ENCODE results near the gene C2CD4C. TPM values are rescaled to one million over a fixed set of nuclear protein-coding genes. Genes with fewer than 3 reads are reported as not detected.
"Not testable (repeated sequence)": the region's sequence is repeated elsewhere in the genome, so short reads cannot be mapped to it uniquely, and the experiment has no call there.

C2CD4C gene
- total RNA-seq, 1 donor from 2014 or later: 1.3 TPM

DNA sequence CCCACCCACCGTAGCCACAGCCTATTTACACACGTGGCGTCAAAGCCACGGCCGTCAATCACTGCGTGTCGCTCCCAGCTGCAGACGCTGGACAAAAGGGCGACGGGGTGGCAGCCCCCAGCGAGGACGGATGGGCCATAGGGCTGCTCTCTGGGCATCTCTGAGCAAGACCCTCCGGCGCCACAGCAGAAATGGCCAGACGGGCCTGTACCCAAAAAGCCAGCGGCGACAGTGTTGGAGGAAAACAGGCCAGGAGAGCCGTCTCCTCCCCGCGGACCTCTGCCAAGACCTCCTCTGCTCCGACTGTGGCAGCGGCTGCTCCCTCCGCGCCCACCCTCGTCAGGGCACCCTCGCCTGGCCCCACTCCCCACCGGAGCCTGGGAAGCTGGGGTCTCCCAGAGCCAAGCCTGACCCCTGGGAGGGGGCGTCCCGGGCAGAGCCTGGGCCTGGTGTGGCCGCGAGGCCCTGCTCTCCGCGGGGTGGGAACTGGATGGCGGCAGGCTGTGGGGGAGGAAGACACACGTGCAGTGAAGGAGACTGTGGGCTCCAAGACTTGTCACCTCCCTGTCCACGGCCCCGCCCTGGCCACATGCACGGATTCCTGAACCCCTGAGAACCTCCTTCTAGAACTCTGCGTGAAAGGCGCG lies 2.7 kb downstream of the C2CD4C start:
- no peak for DNase-seq
- intact Hi-C loops (cut with micrococcal nuclease): no loop called here
- no peak for ATAC-seq

DNA sequence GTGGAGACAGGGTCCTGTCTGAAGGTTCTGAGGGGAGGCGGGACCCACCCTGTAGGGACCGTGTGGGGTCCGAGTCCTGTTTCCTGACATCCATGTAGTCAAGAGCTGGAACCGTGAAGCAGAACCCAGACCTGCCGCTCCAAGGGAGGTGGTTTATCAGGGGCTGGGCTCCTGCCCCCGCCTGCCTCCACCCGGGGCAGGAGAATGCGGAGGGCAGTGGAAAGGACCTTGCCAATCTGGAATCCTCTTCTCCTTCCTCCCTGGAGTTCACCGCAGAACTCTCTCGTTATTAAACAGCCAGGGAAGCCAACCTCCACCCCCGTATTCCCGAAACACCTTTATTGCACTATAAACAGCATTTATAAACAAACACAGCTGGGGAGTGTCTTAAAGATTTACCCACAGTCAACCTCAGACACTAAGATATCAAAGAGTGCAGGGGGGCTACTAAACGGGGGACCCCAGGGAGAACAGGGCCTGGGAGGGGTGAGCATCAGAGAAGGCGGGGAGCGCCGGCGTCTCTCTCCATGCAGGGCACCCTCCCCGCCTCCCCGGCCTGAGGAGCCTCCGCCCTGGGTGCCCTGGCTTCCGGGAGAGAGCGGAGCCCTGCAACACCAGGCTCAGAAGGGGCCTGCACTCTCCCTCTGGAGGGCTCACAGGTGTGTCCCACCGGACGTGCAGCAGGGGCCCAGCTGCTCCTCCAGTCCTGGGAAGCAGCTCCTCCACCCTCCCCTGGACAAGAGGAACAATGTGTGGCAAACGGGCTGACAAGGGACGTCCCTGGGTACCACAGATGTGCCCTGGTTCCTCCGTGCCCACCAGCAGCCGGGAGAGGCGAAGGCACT lies 3.6 kb downstream of the C2CD4C start:
- intact Hi-C loops (cut with micrococcal nuclease): no loop called here
- ATAC-seq (no peak), DNase-seq (no peak)

DNA sequence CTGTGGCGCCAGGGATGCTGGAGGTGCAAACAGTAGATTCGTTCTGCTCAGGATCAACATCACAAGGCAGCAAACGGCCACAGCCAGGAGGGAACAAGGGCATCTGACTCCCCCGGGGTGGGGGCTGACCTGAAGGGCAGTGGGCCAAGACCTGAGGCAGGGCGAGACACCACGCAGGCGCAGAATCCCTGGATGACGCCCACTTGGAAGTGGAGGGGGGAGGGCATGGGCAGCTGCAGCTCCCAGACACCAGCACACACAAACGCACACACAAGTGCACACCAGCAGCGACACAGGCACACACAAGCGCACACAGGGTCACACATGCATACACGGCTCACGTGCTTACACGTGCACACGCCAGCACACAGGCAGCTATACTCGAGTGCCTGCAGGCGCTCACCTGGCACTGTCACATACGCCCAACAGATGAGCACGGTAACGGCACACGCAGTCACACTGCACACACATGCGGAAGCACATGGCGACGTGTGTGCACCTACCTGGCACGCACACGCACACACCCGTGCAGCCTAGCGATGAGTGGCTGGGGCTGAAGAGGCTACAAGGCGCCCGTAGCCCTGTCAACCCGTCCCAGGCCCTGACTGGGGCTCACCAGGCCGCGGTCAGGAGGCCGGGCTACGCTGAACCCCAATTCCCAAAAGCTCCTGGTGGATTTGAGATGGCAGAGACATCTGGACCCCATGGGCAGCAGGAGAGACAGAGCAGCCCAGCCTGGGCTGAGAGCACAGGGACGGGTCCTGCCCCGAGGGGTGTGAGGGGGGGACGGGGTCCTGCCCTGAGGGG lies 5.5 kb downstream of the C2CD4C start:
- ATAC-seq (no peak), DNase-seq (peak; percentile 15)

DNA sequence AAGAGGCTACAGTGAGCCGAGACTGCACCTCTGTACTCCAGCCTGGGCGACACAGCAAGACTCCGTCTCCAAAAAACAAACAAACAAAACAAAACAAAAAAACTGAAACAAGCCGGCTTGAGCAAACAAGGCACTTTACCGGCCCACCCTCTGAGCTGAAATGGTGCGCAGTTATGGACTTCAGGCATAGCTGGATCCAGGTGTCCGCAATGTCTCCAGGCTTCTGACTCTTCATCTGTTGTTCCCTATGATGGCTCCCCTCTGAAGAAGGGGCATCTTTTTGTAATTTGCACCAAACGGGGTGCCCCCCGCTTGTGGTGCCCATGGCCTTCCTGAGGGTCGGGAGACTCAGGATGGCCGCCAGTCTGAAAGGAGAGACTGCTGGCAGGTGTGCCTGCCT lies 6.2 kb downstream of the C2CD4C start:
- intact Hi-C loops (cut with micrococcal nuclease): no loop called here
- DNase-seq: peak; percentile 11
- no peak for ATAC-seq

More for the DNA sequence above, 5.5 kb downstream of the C2CD4C start:
- intact Hi-C loops (cut with micrococcal nuclease): no loop called here

DNA sequence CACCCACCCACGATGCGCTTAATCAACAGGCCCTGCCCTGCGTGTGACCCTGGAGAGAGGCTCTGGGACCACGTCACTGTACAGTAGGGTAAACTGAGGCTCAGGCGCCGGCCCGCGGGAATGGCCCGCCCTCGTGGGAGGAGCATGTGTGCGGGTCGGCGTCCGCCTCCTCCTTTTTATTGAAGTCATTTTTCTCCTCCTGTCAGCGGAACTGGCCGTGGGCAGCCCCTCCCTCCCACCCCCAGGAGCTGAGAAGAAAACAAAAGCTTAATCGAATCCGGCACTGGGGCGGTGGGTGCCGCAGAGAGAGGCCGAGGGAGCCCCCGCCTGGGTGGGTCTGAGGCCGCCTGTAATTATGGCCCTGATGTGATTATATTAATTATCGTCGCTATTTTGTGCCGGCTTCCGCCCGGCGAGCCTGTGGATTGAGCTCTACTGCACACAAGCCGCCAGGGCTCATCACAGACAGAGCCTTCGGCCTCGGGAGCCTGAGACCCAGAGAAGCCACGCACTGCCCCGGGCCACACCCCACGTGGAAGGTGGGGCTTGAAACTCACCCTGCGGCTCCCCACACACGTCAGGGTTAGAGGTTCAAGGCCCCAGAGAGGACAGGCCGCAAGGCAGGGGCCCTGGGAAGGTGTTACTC lies 7.0 kb downstream of the C2CD4C start:
- ATAC-seq: no peak
- DNase-seq: peak; percentile 14
- intact Hi-C loops (cut with micrococcal nuclease): no loop called here

DNA sequence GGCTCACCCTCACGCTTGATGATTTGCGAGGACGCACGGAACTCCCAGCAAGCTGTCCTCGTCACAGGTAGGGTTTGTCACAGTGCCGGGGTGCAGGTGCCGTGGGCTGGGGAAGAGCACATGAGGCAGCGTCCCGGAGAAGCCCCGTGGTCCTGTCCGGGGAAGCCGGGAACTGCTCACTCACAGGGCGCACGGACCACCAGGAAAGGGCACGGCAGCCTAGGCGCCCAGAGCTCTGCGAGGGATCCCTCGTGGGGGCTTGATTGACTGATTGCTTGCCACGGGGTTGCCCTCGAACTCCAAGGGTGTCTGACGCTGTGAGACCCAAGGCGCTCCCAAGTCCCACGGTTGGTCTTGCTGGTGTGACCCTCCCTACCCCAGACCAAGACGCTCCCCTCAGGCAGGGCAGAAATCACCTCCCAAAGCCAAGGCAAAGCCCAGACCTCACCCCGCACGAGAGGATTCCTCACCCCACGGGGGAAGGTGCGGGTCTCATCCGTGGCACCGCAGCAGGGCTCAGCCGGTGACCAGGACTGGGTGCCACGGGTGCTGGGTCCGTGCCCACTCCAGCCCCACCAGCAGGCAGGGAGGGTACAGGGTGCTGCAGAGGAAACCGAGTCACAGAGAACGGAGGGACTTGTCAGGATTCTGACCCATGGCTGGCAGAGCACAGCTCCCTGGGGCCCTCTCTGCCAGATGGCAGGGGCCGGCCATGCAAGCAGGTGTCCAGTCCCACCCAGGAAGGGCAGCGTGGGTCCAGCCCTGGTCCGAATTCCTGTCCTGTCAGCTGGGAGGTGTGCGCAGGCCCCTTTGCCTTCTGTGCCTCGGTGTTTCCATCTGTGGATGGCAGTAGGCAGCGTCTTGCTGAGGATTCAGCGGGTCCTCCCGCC lies 7.7 kb downstream of the C2CD4C start:
- intact Hi-C loops (cut with micrococcal nuclease): no loop called here
- no peak for ATAC-seq
- DNase-seq: peak; percentile 19

DNA sequence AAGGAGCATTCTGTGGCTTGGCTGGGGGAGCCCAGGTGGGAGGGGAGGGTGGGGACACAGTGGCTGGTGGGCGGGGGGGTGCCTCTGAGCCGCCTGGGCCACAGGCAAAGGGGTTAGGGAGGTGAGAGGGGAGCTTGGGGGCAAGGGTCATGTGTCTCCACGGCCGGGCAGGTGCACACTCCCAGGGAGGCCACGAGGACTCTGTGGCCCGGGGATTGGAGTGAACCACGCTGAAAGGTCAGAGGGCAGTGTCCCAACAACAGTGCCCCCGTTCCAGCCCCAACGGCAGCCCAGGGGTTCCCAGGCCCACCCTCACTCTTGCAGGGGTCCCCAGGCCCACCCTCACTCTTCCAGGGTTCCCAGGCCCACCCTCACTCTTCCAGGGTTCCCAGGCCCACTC lies 9.6 kb downstream of the C2CD4C start:
- intact Hi-C loops (cut with micrococcal nuclease): no loop called here
- DNase-seq: no peak
- ATAC-seq: no peak

DNA sequence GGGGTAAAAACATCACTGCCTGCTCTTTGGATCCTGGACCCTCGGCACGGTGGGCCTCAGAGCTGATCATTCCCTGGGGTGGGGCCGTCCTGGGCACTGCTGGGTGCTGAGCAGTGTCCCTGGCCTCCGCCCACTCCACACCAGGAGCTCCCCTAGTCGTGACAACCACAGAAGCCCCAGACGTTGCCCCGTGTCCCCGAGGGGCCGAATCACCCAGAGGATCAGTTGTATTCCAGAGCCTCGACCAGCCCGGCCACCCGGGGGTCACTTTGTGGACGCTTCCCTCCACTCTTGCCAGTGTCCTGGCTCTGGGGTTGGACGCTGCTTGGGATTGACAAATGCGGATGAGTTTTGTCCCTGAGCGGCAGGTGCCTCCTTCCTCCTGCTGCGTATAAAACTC lies 10.2 kb downstream of the C2CD4C start:
- intact Hi-C loops (cut with micrococcal nuclease): no loop called here
- ATAC-seq: no peak
- DNase-seq: no peak

DNA sequence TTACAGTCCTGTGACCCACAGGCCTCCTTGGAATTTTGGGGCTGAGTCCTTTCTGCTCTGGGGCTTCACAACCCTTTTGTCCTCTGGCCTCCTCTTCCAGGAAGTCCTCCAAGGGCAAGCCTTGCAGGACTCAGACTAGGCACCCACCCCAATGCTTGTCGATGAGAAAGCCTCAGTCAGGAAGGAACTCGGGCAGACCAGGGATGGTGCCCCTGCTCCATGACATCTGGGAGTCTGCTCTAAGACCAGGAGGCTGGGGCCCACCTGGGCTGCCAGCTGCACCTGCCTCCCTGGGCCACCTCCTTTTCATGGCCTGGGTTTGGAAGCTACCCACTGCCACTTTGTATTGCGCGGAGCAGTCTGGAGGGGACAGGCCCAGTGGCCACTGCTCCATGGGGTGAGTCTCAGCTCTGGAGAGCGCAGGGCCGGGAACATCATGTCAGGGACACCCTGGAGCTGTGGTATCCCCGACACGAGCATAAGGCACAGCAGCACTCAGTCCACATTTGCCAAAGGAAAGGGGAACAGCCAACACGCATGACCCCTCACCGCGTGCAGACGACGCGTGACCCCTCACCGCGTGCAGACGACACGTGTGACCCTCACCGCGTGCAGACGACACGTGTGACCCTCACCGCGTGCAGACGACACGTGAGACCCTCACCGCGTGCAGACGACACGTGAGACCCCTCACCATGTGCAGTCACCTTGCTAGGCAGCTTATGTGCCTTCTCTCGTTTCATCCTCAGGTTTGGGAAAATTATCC lies 10.8 kb downstream of the C2CD4C start:
- DNase-seq (no peak), ATAC-seq (no peak)
- intact Hi-C loops (cut with micrococcal nuclease): no loop called here

DNA sequence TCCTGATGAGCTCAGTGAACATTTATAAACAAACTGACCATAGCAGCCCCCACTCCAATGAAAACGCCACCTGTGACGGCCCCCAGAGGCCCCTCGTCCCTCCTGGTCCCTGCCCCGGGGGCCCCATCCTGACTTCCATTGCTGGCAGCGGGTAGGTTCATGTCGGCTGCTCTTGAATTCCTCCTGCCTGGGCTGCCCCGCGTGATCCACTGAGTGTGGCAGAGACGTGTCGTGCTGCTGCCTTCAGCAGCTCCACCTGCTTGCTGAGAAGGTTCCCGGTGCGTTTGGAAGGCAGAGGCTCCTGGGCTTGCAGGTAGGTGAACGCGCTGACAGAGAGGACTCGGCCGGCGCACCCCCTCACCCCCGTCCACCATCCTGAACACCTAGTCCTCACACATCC lies 11.6 kb downstream of the C2CD4C start:
- DNase-seq (no peak), ATAC-seq (no peak)
- intact Hi-C loops (cut with micrococcal nuclease): no loop called here

DNA sequence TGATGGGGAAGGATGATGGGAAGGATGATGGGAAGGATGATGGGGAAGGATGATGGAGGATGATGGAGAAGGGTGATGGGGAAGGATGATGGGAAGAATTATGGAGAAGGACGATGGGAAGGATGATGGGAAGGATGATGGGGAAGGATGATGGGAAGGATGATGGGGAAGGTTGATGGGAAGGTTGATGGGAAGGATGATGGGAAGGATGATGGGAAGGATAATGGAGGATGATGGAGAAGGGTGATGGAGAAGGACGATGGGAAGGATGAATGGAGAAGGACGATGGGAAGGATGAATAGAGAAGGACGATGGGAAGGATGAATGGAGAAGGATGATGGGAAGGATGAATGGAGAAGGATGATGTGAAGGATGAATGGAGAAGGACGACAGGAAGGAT lies 13.5 kb downstream of the C2CD4C start:
- ATAC-seq (no peak), DNase-seq (no peak)
- intact Hi-C loops (cut with micrococcal nuclease): no loop called here

DNA sequence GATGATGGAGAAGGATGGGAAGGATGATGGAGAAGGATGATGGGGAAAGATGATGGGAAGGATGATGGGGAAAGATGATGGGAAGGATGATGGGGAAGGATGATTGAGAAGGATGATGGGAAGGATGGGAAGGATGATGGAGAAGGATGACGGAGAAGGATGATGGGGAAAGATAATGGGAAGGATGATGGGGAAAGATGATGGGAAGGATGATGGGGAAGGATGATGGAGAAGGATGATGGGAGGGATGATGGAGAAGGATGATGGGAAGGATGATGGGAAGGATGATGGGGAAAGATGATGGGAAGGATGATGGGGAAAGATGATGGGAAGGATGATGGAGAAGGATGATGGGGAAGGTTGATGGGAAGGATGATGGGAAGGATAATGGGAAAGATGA lies 14.1 kb downstream of the C2CD4C start:
- intact Hi-C loops (cut with micrococcal nuclease); DNase-seq; ATAC-seq: not testable (repeated sequence)

DNA sequence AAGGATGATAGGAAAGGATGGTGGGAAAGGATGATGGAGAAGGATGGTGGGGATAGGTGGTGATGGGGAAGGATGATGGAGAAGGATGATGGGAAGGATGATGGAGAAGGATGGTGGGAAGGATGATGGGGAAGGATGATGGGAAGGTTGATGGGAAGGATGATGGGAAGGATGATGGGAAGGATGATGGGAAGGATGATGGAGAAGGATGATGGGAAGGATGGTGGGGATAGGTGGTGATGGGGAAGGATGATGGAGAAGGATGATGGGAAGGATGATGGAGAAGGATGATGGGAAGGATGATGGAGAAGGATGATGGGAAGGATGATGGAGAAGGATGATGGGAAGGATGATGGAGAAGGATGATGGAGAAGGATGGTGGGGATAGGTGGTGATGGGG lies 15.4 kb downstream of the C2CD4C start:
- ATAC-seq; intact Hi-C loops (cut with micrococcal nuclease); DNase-seq: not testable (repeated sequence)

DNA sequence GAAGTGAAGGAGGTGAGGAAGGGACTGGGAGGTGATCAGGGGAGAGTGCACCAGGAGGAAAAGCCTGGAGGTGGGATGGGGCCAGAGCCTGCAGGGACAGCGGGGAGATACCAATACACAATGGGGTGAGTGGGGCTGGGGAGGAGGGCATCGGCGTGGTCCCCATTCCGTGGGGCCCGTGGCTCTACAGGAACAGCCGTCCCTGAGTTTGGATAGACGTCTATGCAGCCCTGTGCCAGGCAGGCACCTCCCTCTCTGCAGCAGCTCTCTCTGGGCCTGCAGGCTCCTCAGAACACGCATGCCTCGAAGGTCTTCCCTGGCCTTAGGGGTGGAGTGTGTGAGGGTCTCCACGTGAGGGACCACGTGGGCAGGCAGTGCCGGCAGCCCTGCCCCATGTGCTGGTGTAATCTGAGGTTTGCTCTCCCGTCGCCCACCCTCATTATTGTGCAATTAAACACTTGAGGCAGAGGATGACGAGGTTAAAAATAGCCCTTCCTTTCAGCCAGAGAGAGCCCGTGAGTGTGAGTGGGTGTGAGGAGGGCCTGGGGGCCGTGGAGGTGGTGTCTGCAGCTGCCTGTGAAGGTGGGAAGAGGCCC lies 16.5 kb downstream of the C2CD4C start:
- intact Hi-C loops (cut with micrococcal nuclease): no loop called here
- ATAC-seq: no peak
- no peak for DNase-seq

DNA sequence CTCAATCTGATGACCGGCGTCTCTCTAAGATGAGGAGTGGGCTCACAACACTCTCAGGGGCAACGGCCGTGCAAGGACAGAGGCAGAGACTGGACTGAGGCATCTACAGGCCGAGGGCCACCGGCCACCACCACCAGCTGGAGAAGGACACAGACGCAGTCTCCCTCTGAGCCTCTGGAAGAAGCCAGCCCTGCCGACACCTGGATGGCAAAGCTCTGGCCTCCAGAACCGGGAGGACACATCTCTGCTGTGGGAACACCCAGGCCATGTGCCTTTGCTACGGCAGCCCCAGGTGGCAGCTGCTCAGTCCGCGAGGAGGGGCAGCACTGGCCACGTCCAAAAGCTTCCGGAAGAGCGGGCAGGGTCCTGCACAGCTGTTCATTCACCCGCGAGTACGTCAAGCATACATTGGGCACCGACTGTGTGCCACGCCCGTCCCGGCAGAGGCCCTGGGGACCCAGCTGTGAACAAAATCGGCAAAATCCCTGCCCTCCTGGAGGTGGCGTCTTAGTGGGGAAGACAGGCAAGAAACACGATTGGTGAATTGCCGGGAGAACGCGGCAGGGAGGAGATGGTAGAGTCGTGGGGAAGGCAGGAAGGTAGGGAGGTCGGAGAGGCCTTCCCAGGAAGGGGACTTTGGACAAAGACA lies 17.1 kb downstream of the C2CD4C start:
- ATAC-seq (no peak), DNase-seq (no peak)
- intact Hi-C loops (cut with micrococcal nuclease): no loop called here

DNA sequence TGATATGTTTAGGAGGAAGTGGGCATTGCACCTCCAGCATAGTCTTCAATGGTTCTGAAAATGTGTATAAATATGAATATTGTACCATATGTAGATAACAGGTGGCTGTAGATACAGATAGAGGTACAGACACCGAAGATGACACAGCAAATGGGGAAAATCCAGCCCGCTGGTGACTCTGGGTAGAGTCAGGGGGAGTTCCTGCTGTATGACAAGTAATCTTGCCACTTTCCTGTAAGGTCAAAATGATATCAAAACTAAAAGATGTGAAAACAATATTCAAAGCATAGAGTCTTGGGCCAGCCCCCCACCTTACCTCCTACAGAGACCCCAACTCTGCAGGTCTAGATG lies 17.8 kb downstream of the C2CD4C start:
- intact Hi-C loops (cut with micrococcal nuclease): no loop called here
- ATAC-seq (no peak), DNase-seq (no peak)

All from left ventricle myocardium superior (tissue), 1 donor.